Lung (tissue), 12 donors: Measurements from ENCODE around the gene STH. TPM values are rescaled to one million over a fixed set of nuclear protein-coding genes. Genes with fewer than 3 reads are reported as not detected.

Experiments used
- ATAC-seq: fragments of 200-7000 bp; cut with Tn5 transposase; one replicate; pipeline ENCODE4 v1.9.1; 2020; ENCODE audit warnings: moderate number of reproducible peaks; ENCODE audit not compliant: insufficient read depth, low FRiP score
- DNase-seq, 3 donors: peaks; one replicate each; pipeline ENCODE4 v3.0.0-alpha.2; 2013 to 2017
- H3K27ac ChIP-seq, 2 donors: one replicate each; pipeline ENCODE4 v1.5.1; 2013; ENCODE audit warnings: mild to moderate bottlenecking in 2 of 2, moderate library complexity in 2 of 2, control low read depth in 1 of 2, inconsistent platforms in 1 of 2, low read depth in 1 of 2, low read length in 1 of 2
- H3K27me3 ChIP-seq, 3 donors: one replicate each; pipeline ENCODE4 v1.5.1; 2013; ENCODE audit warnings: low read length in 2 of 3; ENCODE audit not compliant: control insufficient read depth in 3 of 3, insufficient read depth in 3 of 3
- H3K36me3 ChIP-seq, 4 donors: one replicate each; pipeline ENCODE4 v1.5.1; 2013; ENCODE audit warnings: low read length in 4 of 4, mild to moderate bottlenecking in 1 of 4, moderate library complexity in 1 of 4; ENCODE audit not compliant: control insufficient read depth in 4 of 4, insufficient read depth in 4 of 4
- H3K4me1 ChIP-seq, 5 donors: one replicate each; pipeline ENCODE4 v1.5.1; 2013; ENCODE audit warnings: low read length in 5 of 5, mild to moderate bottlenecking in 2 of 5, moderate library complexity in 1 of 5; ENCODE audit not compliant: control insufficient read depth in 5 of 5, insufficient read depth in 5 of 5
- H3K4me3 ChIP-seq: one replicate; pipeline ENCODE4 v1.5.1; 2013; ENCODE audit warnings: mild to moderate bottlenecking, control low read depth, moderate library complexity
- H3K9ac ChIP-seq, 2 donors: one replicate each; pipeline ENCODE4 v1.5.1; 2013; ENCODE audit warnings: low read length in 2 of 2, control low read depth in 1 of 2; ENCODE audit not compliant: insufficient read depth in 1 of 2
- H3K9me3 ChIP-seq, 4 donors: one replicate each; pipeline ENCODE4 v1.5.1; 2013; ENCODE audit warnings: low read length in 3 of 4, mild to moderate bottlenecking in 1 of 4, moderate library complexity in 1 of 4; ENCODE audit not compliant: control insufficient read depth in 4 of 4, insufficient read depth in 3 of 4
- WGBS, 2 donors: extraction: QIAGEN DNeasy Blood & Tissue Kit; methylation state at CpG; one replicate each; pipeline ENCODE4 v1.1.7; 2013; 5-methylcytosine and 5-hydroxymethylcytosine counted together
- polyA plus RNA-seq, 2 donors: library from polyadenylated mRNA; stranded (reverse); fragments of 200-250 nt; gene quantifications; one replicate each; pipeline ENCODE4 v1.2.1, GENCODE V29; 2013
- total RNA-seq, 2 donors: library from RNA; depleted of rRNA in 1 of 2; stranded (reverse); fragments of >200 nt in 1 of 2; gene quantifications; one replicate each; pipeline ENCODE4 v1.2.1, GENCODE V29; 2014 to 2021
- TF ChIP-seq, protein P1 (sequence below): IDR thresholded peaks from 2 replicates; pipeline ENCODE4 v1.5.1; 2012; ENCODE audit warnings: mild to moderate bottlenecking; ENCODE audit errors: control extremely low read depth, extremely low read depth
- donor health status: control.
- donor health status: control.
- donor health status: Bipolar disorder and iron deficiency.
- donor health status: healthy.
- donor health status: DM: yes; HTN: yes; CAD: no.

Gene STH
- total and polyA plus RNA-seq, 4 donors, result not detected

DNA sequence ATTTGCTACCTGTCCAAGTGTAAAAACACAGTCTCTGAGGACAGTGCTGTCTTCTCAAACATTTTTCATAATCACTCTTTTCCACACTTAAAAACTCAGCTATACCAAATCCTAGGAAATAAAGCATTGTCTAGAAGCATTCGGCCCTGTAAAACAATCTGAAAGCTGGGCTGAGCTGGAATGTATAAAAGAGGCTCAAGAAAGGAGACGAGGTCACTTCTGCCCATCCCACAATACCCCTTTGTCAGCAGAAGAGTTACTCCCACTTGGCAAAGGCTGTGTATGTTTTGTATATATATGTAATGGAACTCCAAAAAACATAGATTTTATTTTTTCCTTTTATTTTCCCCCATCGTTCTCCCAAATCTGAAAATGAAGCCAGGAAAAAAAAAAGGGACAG is 43.9 kb downstream of the STH start:
- no peaks in the 10 kb centered on the region for H3K27me3 ChIP-seq
- peaks cover 0 to 2% (median 0%) of the 10 kb centered on the region in 5 donors for H3K4me1 ChIP-seq
- H3K9ac ChIP-seq, result no peak overlapping the region
- no peak overlapping the region for H3K27ac ChIP-seq
- H3K4me3 ChIP-seq, result no peak overlapping the region
- DNase-seq (no peak), ATAC-seq (no peak)
- TF ChIP-seq, protein P1, sequence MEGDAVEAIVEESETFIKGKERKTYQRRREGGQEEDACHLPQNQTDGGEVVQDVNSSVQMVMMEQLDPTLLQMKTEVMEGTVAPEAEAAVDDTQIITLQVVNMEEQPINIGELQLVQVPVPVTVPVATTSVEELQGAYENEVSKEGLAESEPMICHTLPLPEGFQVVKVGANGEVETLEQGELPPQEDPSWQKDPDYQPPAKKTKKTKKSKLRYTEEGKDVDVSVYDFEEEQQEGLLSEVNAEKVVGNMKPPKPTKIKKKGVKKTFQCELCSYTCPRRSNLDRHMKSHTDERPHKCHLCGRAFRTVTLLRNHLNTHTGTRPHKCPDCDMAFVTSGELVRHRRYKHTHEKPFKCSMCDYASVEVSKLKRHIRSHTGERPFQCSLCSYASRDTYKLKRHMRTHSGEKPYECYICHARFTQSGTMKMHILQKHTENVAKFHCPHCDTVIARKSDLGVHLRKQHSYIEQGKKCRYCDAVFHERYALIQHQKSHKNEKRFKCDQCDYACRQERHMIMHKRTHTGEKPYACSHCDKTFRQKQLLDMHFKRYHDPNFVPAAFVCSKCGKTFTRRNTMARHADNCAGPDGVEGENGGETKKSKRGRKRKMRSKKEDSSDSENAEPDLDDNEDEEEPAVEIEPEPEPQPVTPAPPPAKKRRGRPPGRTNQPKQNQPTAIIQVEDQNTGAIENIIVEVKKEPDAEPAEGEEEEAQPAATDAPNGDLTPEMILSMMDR, result no peak
- 73 to 76% methylated on average over 3 of the region's 3 CpGs for WGBS, 2 donors
- peaks cover 17 to 56% (median 26%) of the 10 kb centered on the region in 4 donors for H3K36me3 ChIP-seq
- no peaks in the 10 kb centered on the region for H3K9me3 ChIP-seq

DNA sequence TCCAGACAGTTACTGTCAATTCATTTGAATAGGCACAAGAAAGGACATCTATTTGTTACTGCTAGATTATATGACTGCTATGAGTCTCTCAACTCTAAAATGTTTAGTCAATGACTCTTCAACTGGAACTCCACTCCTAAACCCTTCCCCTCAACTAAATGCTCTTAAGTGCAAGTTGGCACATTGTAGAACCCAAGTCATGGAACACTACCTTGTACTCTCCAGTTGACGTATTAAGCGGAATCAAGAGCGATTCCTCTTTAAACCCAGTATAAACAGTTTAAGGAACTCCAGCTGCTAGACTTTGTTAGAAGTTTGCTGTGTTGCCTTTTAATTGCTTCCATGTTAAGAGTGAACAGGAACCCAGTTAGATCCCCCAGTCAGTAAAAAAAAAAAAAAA is 44.6 kb downstream of the STH start:
- Histone ChIP-seq H3K27me3 (no peaks in the 10 kb centered on the region), H3K9ac (no peak overlapping the region), H3K4me1 (peaks cover 0 to 2% (median 0%) of the 10 kb centered on the region in 5 donors), H3K36me3 (peaks cover 10 to 52% (median 21%) of the 10 kb centered on the region in 4 donors), H3K4me3 (no peak overlapping the region), H3K27ac (no peak overlapping the region), H3K9me3 (no peaks in the 10 kb centered on the region)
- no peak for ATAC-seq
- no peak for DNase-seq
- WGBS, 2 donors, result 65 to 93% methylated on average over 3 of the region's 3 CpGs
- TF ChIP-seq, protein P1, result no peak

GRCh38 chr17:46044286-46044928 is 45.4 kb downstream of the STH start:
- WGBS, 2 donors, result 41 to 43% methylated on average over 5 of the region's 5 CpGs
- Histone ChIP-seq H3K27ac (peak overlapping the region in 1 of 2 donors; percentile 57), H3K4me1 (peaks cover 0 to 2% (median 0%) of the 10 kb centered on the region in 5 donors), H3K9ac (peak overlapping the region in 1 of 2 donors; percentile 7), H3K27me3 (no peaks in the 10 kb centered on the region), H3K9me3 (no peaks in the 10 kb centered on the region), H3K4me3 (no peak overlapping the region), H3K36me3 (peaks cover 10 to 46% (median 15%) of the 10 kb centered on the region in 4 donors)
- peak; percentile 59 for ATAC-seq
- TF ChIP-seq, protein P1, result peak; percentile 84
- peak; percentile 75 to 92 (median 88) for DNase-seq
